GM12878 (cell line): ENCODE results near the gene KANSL3. TPM values are rescaled to one million over a fixed set of nuclear protein-coding genes. Genes with fewer than 3 reads are reported as not detected.

ENCODE experiments used
- ATAC-seq: fragments of 200-7000 bp; cut with Tn5 transposase; 3 replicates; pipeline ENCODE4 v1.9.1; 2020; ENCODE audit warnings: mild to moderate bottlenecking, moderate library complexity
- BruUV-seq: library from RNA; stranded (reverse); fragments of 400-500 nt; replicated peaks from 2 replicates; lab custom pipeline; 2021; lab: Mats Ljungman, UMichigan
- CTCF ChIA-PET: fragments of 300-600 bp; sonication (Branson Sonifier 250); formaldehyde crosslinking; extraction: SDS; loops from one replicate; lab custom pipeline; 2021; ENCODE audit warnings: inconsistent platforms; lab: Yijun Ruan, JAX
- POLR2A ChIA-PET: fragments of 350-600 bp; formaldehyde crosslinking; extraction: SDS; loops from one replicate; lab custom pipeline; 2021; ENCODE audit warnings: inconsistent platforms; lab: Charles Lee
- RAD21 ChIA-PET: fragments of 300-600 bp; sonication (Branson Sonifier 250); formaldehyde crosslinking; loops from one replicate; lab custom pipeline; 2023; ENCODE audit warnings: antibody characterized with exemption; ENCODE audit not compliant: unreplicated experiment; lab: Charles Lee
- SMC1A ChIA-PET: fragments of 300-600 bp; sonication (Branson Sonifier 250); formaldehyde crosslinking; loops from one replicate; lab custom pipeline; 2023; ENCODE audit not compliant: unreplicated experiment, uncharacterized antibody; lab: Charles Lee
- DNase-seq: peaks from one replicate; pipeline ENCODE4 v3.0.0-alpha.2; 2011; ENCODE audit warnings: low read depth, low spot score
- FAIRE-seq: peaks from 3 replicates; lab custom pipeline; 2011; peaks lifted over from hg19 to GRCh38; lab: Jason Lieb, UNC
- H2AFZ ChIP-seq: 2 replicates; pipeline ENCODE4 v1.6.0; 2011; ENCODE audit warnings: low read depth, low read length, control low read depth; ENCODE audit not compliant: control insufficient read depth
- H3K27ac ChIP-seq: 2 replicates; pipeline ENCODE4 v1.5.1; 2011; ENCODE audit warnings: control low read depth; ENCODE audit not compliant: control insufficient read depth, insufficient read depth
- H3K27me3 ChIP-seq, 2 experiments: replicated peaks in 1 of 2; 2 replicates each; pipeline versions ENCODE4 v1.6.0 to v1.6.1; 2011; ENCODE audit warnings: low read length in 1 of 2; ENCODE audit not compliant: control insufficient read depth in 2 of 2, insufficient read depth in 2 of 2
- H3K36me3 ChIP-seq, 2 experiments: 2 replicates each; pipeline ENCODE4 v1.5.1; 2011; ENCODE audit warnings: low read length in 1 of 2; ENCODE audit not compliant: control insufficient read depth in 2 of 2, insufficient read depth in 2 of 2
- H3K4me1 ChIP-seq: 2 replicates; pipeline ENCODE4 v1.6.1; 2011; ENCODE audit warnings: mild to moderate bottlenecking, low read length, moderate library complexity, mixed read lengths; ENCODE audit not compliant: control insufficient read depth, insufficient read depth
- H3K4me2 ChIP-seq: 2 replicates; pipeline ENCODE4 v1.6.0; 2011; ENCODE audit warnings: control low read depth; ENCODE audit not compliant: control insufficient read depth, insufficient read depth
- H3K4me3 ChIP-seq: fragments of 200-600 bp; sonication (generic); 2 replicates; pipeline ENCODE4 v1.5.1; 2016
- H3K79me2 ChIP-seq: 2 replicates; pipeline ENCODE4 v1.6.0; 2011; ENCODE audit warnings: low read length; ENCODE audit not compliant: control insufficient read depth, insufficient read depth
- H3K9ac ChIP-seq: 2 replicates; pipeline ENCODE4 v1.8.0; 2011; ENCODE audit warnings: low read length, control low read depth, mixed read lengths; ENCODE audit not compliant: control insufficient read depth, insufficient read depth
- H3K9me3 ChIP-seq: replicated peaks from 3 replicates; pipeline ENCODE4 v1.5.1; 2011; ENCODE audit warnings: mild to moderate bottlenecking, low read length; ENCODE audit not compliant: control insufficient read depth, insufficient read depth
- H4K20me1 ChIP-seq: 2 replicates; pipeline ENCODE4 v1.6.0; 2011; ENCODE audit not compliant: control insufficient read depth, insufficient read depth
- EED ChIP-seq: sonication (generic); IDR thresholded peaks from 2 replicates; pipeline ENCODE4 v1.6.1; 2016; ENCODE audit warnings: antibody characterized with exemption, low read depth
- GABPA ChIP-seq: IDR thresholded peaks from 2 replicates; pipeline ENCODE4 v1.6.1; 2014; ENCODE audit warnings: antibody characterized with exemption, low read depth, mild to moderate bottlenecking, inconsistent platforms
- HDGF ChIP-seq: fragments of 450-650 bp; IDR thresholded peaks from 2 replicates; pipeline ENCODE4 v1.6.1; 2016; ENCODE audit warnings: antibody characterized with exemption
- IKZF1 ChIP-seq: fragments of 450-650 bp; conservative IDR thresholded peaks from 2 replicates; pipeline ENCODE4 v1.6.1; 2017; ENCODE audit warnings: antibody characterized with exemption, mild to moderate bottlenecking
- MTA2 ChIP-seq: fragments of 450-650 bp; IDR thresholded peaks from 2 replicates; pipeline ENCODE4 v1.6.1; 2016; ENCODE audit warnings: low read depth, mild to moderate bottlenecking, moderate library complexity
- MXI1 ChIP-seq: fragments of 150-350 bp; IDR thresholded peaks from 2 replicates; pipeline ENCODE4 v1.6.1; 2011; ENCODE audit warnings: low read depth, mild to moderate bottlenecking, inconsistent platforms, low read length, improper control_type of control experiment
- MYB ChIP-seq: fragments of 150-350 bp; IDR thresholded peaks from 2 replicates; pipeline ENCODE4 v1.6.1; 2014; ENCODE audit warnings: mild to moderate bottlenecking, low read depth, low read length, borderline replicate concordance
- NFXL1 ChIP-seq: fragments of 450-650 bp; IDR thresholded peaks from 2 replicates; pipeline ENCODE4 v1.6.1; 2017; ENCODE audit warnings: antibody characterized with exemption, mild to moderate bottlenecking, borderline replicate concordance
- NR2C1 ChIP-seq: fragments of 450-650 bp; IDR thresholded peaks from 2 replicates; pipeline ENCODE4 v1.6.1; 2017; ENCODE audit warnings: antibody characterized with exemption, mild to moderate bottlenecking, moderate library complexity
- PAX5 ChIP-seq: IDR thresholded peaks from 2 replicates; pipeline ENCODE4 v1.6.1; 2011; ENCODE audit warnings: low read depth, low read length, borderline replicate concordance
- POLR2A ChIP-seq: IDR thresholded peaks from 2 replicates; pipeline ENCODE4 v1.6.1; 2011; ENCODE audit warnings: low read depth, mild to moderate bottlenecking, low read length
- RB1 ChIP-seq: fragments of 450-650 bp; formaldehyde crosslinking; IDR thresholded peaks from 2 replicates; pipeline ENCODE4 v1.6.1; 2017; ENCODE audit warnings: mild to moderate bottlenecking, borderline replicate concordance
- SIX5 ChIP-seq: IDR thresholded peaks from 2 replicates; pipeline ENCODE4 v1.6.1; 2011; ENCODE audit warnings: mild to moderate bottlenecking, low read depth, low read length, moderate library complexity; ENCODE audit not compliant: severe bottlenecking
- SRF ChIP-seq, 2 experiments: IDR thresholded peaks; 2 replicates each; pipeline ENCODE4 v1.6.1; 2011; ENCODE audit warnings: low read depth in 2 of 2, low read length in 2 of 2, mild to moderate bottlenecking in 1 of 2, moderate library complexity in 1 of 2
- ZNF217 ChIP-seq: fragments of 450-650 bp; IDR thresholded peaks from 2 replicates; pipeline ENCODE4 v1.6.1; 2017; ENCODE audit warnings: antibody characterized with exemption, mild to moderate bottlenecking
- WGBS: methylation state at CpG from one replicate; pipeline ENCODE4 v1.1.6; 2016; ENCODE audit warnings: low lambda C conversion rate; ENCODE audit not compliant: insufficient replicate concordance, insufficient coverage; ENCODE audit errors: missing lambda C conversion rate; 5-methylcytosine and 5-hydroxymethylcytosine counted together
- in situ Hi-C: fragments of 300-500 bp; cut with MboI; formaldehyde crosslinking; loops from 9 replicates; pipeline ENCODE4 v1.14.3; 2018; ENCODE audit warnings: mixed read lengths
- intact Hi-C: fragments of 100-400 bp; cut with micrococcal nuclease; formaldehyde crosslinking; loops from one replicate; pipeline ENCODE4 v1.14.2; 2022; ENCODE audit not compliant: unreplicated experiment
- polyA plus RNA-seq, 11 experiments: library from polyadenylated mRNA; depleted of rRNA in 4 of 11; unstranded in 6 of 11; stranded (reverse) in 5 of 11; fragments of >200 nt; fragmentation: Nextera tagmentation in 4 of 11; fragmentation: Illumina TruSeq in 1 of 11; extraction: Ambion mirVana in 4 of 11; extraction: Trizol in 1 of 11; gene quantifications; 1 replicate in 1 of 11; 2 replicates in 10 of 11; pipeline versions ENCODE4 v1.2.1 to v1.2.3, GENCODE V29; 2011 to 2016; ENCODE audit warnings: inconsistent platforms in 2 of 11, missing spikeins in 2 of 11, low read depth in 1 of 11
- total RNA-seq, 4 experiments: library from RNA; depleted of rRNA in 3 of 4; stranded (reverse); fragments of >200 nt in 3 of 4; fragmentation: Illumina TruSeq in 1 of 4; extraction: Trizol in 1 of 4; gene quantifications; 2 replicates each; pipeline versions ENCODE4 v1.2.1 to v1.2.3, GENCODE V29; 2013 to 2021
- TF ChIP-seq, protein P1 (sequence below): IDR thresholded peaks from 2 replicates; pipeline ENCODE4 v1.6.1; 2011; ENCODE audit warnings: low read depth, low read length, improper control_type of control experiment, borderline replicate concordance

KANSL3 gene
- total and polyA plus RNA-seq, 10 of the 15 experiments (the other 5 are each of a cell fraction or from before 2014, with no cell fraction given) = 5.6 to 25.9 (median 16.7) TPM

DNA sequence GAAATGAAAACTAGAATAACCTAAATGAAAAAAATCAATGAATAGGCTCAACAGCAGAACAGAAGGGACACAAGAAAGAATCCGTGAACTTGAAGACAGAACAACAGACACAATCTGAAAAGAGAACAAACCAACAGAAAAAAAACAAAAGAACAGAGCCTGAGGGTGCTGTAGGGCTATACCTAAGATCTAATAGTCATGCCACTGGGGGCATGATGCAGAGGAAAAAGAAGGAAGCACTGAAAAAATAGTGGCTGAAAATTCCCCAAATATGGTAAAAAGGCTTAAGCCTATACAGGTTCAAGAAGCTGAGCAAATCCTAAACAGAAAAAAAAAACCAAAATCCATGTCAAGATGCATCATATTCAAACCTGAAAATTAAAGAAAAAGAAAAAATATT, 50.3 kb downstream of the KANSL3 start (continued):
- no peak for TF ChIP-seq SIX5

DNA sequence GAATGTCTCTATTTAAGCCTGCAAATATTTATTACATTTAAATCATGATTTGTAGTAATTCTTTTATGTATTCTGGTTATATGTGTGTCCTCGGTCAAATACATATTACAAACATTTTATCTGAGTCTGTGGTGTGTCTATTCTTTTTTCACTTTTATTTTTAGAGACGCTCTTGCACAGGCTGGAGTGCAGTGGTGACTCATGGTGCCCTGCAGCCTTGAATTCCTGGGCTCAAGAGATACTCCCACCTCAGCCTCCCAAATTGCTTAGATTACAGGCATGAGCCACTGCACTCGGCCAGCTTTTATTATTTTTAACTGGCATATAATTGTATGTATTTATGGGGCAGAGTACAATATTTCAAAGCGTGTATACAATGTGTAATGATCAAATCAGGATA, 54.1 kb downstream of the KANSL3 start:
- BruUV-seq = no TSS peak
- FAIRE-seq = no peak
- no peak for ATAC-seq
- Histone ChIP-seq H3K27me3 (no peaks in the 10 kb centered on the region), H3K79me2 (no peaks in the 10 kb centered on the region), H4K20me1 (no peaks in the 10 kb centered on the region), H2AFZ (no peak overlapping the region)
- CTCF ChIA-PET = no interaction called here
- DNase-seq = no peak
- intact Hi-C loops = no loop called here
- no peak for TF ChIP-seq MTA2
- no peak for TF ChIP-seq NR2C1
- no peak for TF ChIP-seq MYB
- TF ChIP-seq SRF (IDR thresholded peaks at IDR 0.05; ENCODE audit: low read depth in 2 of 2, low read length in 2 of 2) = no peak
- no peak for TF ChIP-seq RB1
- no peak for TF ChIP-seq PAX5
- TF ChIP-seq ZNF217 = no peak
- no peak for TF ChIP-seq NFXL1
- TF ChIP-seq MXI1 = no peak
- no peak for TF ChIP-seq GABPA
- TF ChIP-seq EED = no peak
- TF ChIP-seq, protein P1, sequence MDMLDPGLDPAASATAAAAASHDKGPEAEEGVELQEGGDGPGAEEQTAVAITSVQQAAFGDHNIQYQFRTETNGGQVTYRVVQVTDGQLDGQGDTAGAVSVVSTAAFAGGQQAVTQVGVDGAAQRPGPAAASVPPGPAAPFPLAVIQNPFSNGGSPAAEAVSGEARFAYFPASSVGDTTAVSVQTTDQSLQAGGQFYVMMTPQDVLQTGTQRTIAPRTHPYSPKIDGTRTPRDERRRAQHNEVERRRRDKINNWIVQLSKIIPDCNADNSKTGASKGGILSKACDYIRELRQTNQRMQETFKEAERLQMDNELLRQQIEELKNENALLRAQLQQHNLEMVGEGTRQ = no peak
- no peak for TF ChIP-seq IKZF1
- TF ChIP-seq POLR2A = no peak
- TF ChIP-seq HDGF = no peak
- TF ChIP-seq, all 136 proteins: peak for 0
- ChIA-PET SMC1A (interaction anchor here (1.3 to 1.6 kb wide), 2 partner anchors 10 to 11 kb away, joined by 3 to 4 read pairs; no protein-coding TSS in a partner anchor), RAD21 (no interaction called here), POLR2A (no interaction called here)
- H3K36me3 ChIP-seq = no peaks in the 10 kb centered on the region
- H3K27ac ChIP-seq = no peak overlapping the region
- H3K9ac ChIP-seq = no peak overlapping the region
- no peaks in the 10 kb centered on the region for H3K9me3 ChIP-seq
- in situ Hi-C loops = no loop called here
- H3K4me3 ChIP-seq = no peak overlapping the region
- no peaks in the 10 kb centered on the region for H3K4me1 ChIP-seq
- H3K4me2 ChIP-seq = no peak overlapping the region
- WGBS = 87% methylated on average over 4 of the region's 4 CpGs
